Gastrocnemius medialis (tissue), 4 donors: ENCODE results near the gene ALG2. TPM values are rescaled to one million over a fixed set of nuclear protein-coding genes. Genes with fewer than 3 reads are reported as not detected.

Source experiments
- ATAC-seq, 2 donors: fragments of 150-250 bp; one replicate each; pipeline ENCODE4 v1.9.1; 2016
- DNase-seq, 2 donors: peaks; one replicate each; pipeline ENCODE4 v3.0.0-alpha.2; 2019
- H3K27ac ChIP-seq, 4 donors: fragments of 200-600 bp; sonication (generic); 1 replicate in 1 of 4; 2 replicates in 3 of 4; pipeline ENCODE4 v1.5.1; 2016 to 2018; ENCODE audit warnings: mild to moderate bottlenecking in 2 of 4, moderate library complexity in 1 of 4
- H3K27me3 ChIP-seq, 3 donors: fragments of 200-600 bp; sonication (generic) in 2 of 3; 1 replicate in 1 of 3; 2 replicates in 2 of 3; pipeline versions ENCODE4 v1.5.1 to v1.6.0; 2016 to 2019; ENCODE audit warnings: mild to moderate bottlenecking in 1 of 3, moderate library complexity in 1 of 3
- H3K36me3 ChIP-seq, 2 donors: fragments of 200-600 bp; sonication (generic) in 1 of 2; one replicate each; pipeline ENCODE4 v1.5.1; 2017 to 2018
- H3K4me1 ChIP-seq, 2 donors: fragments of 200-600 bp; sonication (generic) in 1 of 2; one replicate each; pipeline ENCODE4 v1.5.1; 2016 to 2017; ENCODE audit warnings: mild to moderate bottlenecking in 2 of 2
- H3K4me3 ChIP-seq, 4 donors: fragments of 200-600 bp; sonication (generic) in 3 of 4; 1 replicate in 1 of 4; 2 replicates in 3 of 4; pipeline ENCODE4 v1.5.1; 2016 to 2019; ENCODE audit warnings: mild to moderate bottlenecking in 2 of 4
- H3K9me3 ChIP-seq, 3 donors: fragments of 200-600 bp; sonication (generic) in 2 of 3; 1 replicate in 1 of 3; 2 replicates in 2 of 3; pipeline ENCODE4 v1.5.1; 2016 to 2019
- CTCF ChIP-seq, 5 experiments: fragments of 450-650 bp in 3 of 5; fragments of 200-600 bp in 2 of 5; sonication (generic) in 2 of 5; IDR thresholded peaks in 4 of 5; conservative IDR thresholded peaks in 1 of 5; 1 replicate in 4 of 5; 2 replicates in 1 of 5; pipeline ENCODE4 v1.5.1; 2016 to 2019; ENCODE audit warnings: antibody characterized with exemption in 5 of 5, mild to moderate bottlenecking in 3 of 5, moderate library complexity in 3 of 5
- POLR2A ChIP-seq, 2 donors: fragments of 450-650 bp; IDR thresholded peaks; one replicate each; pipeline ENCODE4 v1.6.1; 2017; ENCODE audit warnings: antibody characterized with exemption in 2 of 2, mild to moderate bottlenecking in 2 of 2, moderate library complexity in 2 of 2
- in situ Hi-C, 4 donors: fragments of 200-750 bp; cut with MboI; loops; one replicate each; pipeline versions ENCODE4 v1.15.0 to v1.8.0; 2017; ENCODE audit warnings: low sequenced_read_pairs in 4 of 4
- intact Hi-C: fragments of 100-400 bp; cut with DNase I; formaldehyde crosslinking; loops from one replicate; pipeline ENCODE4 v1.15.1; 2023; ENCODE audit warnings: low total_unique reads
- total RNA-seq, 4 donors: library from RNA; depleted of rRNA; stranded (reverse); fragments of >200 nt; gene quantifications; one replicate each; pipeline versions ENCODE4 v1.1.0 to v1.2.3, GENCODE V29; 2016

ALG2 gene
- total RNA-seq, 4 donors from 2014 or later, result 12.3 to 19.9 (median 14.7) TPM

GRCh38 chr9:99210572-99210971, 11.2 kb downstream of the ALG2 start:
- Histone ChIP-seq H3K27me3 (no peaks in the 10 kb centered on the region), H3K27ac (no peak overlapping the region), H3K9me3 (no peaks in the 10 kb centered on the region), H3K4me1 (no peaks in the 10 kb centered on the region), H3K36me3 (no peaks in the 10 kb centered on the region), H3K4me3 (no peak overlapping the region)
- no peak for DNase-seq
- in situ Hi-C loops, result loop anchor here in 1 of 4 donors (25.0 kb wide), 1 partner anchor 602 kb away; the partner anchor contains the start of gene NR4A3
- intact Hi-C loops, result no loop called here
- TF ChIP-seq CTCF (IDR thresholded peaks at IDR 0.05 in 4 of 5, conservative IDR thresholded peaks at IDR 0.05 in 1 of 5) (no peak), POLR2A (IDR thresholded peaks at IDR 0.05) (no peak)
- ATAC-seq, result no peak

- Histone ChIP-seq H3K4me1 (no peaks in the 10 kb centered on the region), H3K9me3 (no peaks in the 10 kb centered on the region), H3K36me3 (no peaks in the 10 kb centered on the region), H3K27ac (no peak overlapping the region), H3K27me3 (no peaks in the 10 kb centered on the region), H3K4me3 (no peak overlapping the region)
- TF ChIP-seq POLR2A (IDR thresholded peaks at IDR 0.05) (no peak), CTCF (IDR thresholded peaks at IDR 0.05 in 4 of 5, conservative IDR thresholded peaks at IDR 0.05 in 1 of 5) (no peak)
- DNase-seq, result no peak
- in situ Hi-C loops, result loop anchor here in 1 of 4 donors (25.0 kb wide), 1 partner anchor 611 kb away; the partner anchor contains the start of gene NR4A3
- no peak for ATAC-seq
- intact Hi-C loops, result no loop called here
Observed at GRCh38 chr9:99201603-99202002, 20.1 kb downstream of the ALG2 start.

GRCh38 chr9:99199938-99200539, 21.7 kb downstream of the ALG2 start:
- Histone ChIP-seq H3K9me3 (no peaks in the 10 kb centered on the region), H3K4me1 (no peaks in the 10 kb centered on the region), H3K27ac (no peak overlapping the region), H3K36me3 (no peaks in the 10 kb centered on the region), H3K27me3 (no peaks in the 10 kb centered on the region), H3K4me3 (no peak overlapping the region)
- DNase-seq (no peak), ATAC-seq (no peak)
- in situ Hi-C loops, result loop anchor here (25.0 kb wide), 4 partner anchors 612 to 1137 kb away; partner anchors contain the start of gene NR4A3 (in 3 of the 4)
- intact Hi-C loops, result no loop called here
- no peak for TF ChIP-seq POLR2A (IDR thresholded peaks at IDR 0.05)
- TF ChIP-seq CTCF (IDR thresholded peaks at IDR 0.05 in 4 of 5, conservative IDR thresholded peaks at IDR 0.05 in 1 of 5), result no peak

- Histone ChIP-seq H3K4me3 (no peak overlapping the region), H3K4me1 (no peaks in the 10 kb centered on the region), H3K36me3 (no peaks in the 10 kb centered on the region), H3K27ac (no peak overlapping the region), H3K27me3 (no peaks in the 10 kb centered on the region), H3K9me3 (no peaks in the 10 kb centered on the region)
- TF ChIP-seq POLR2A (IDR thresholded peaks at IDR 0.05), result no peak
- no peak for TF ChIP-seq CTCF (IDR thresholded peaks at IDR 0.05 in 4 of 5, conservative IDR thresholded peaks at IDR 0.05 in 1 of 5)
- intact Hi-C loops (no loop called here), in situ Hi-C loops (loop anchor here (25.0 kb wide), 4 partner anchors 614 to 1139 kb away; partner anchors contain the start of gene NR4A3 (in 2 of the 4))
- ATAC-seq (no peak), DNase-seq (no peak)
Observed at GRCh38 chr9:99197987-99198386, 23.8 kb downstream of the ALG2 start.
